Activated CD8-positive, alpha-beta memory T cell treated with anti-CD3 and anti-CD28 coated beads, Interleukin-2, amount 50 U/mL, for 24 hours (primary cell): ENCODE results near the gene REV1.
A peak's percentile ranks its signal among the peaks of the same experiment; 100 is the strongest.
"Not testable (repeated sequence)": the region's sequence is repeated elsewhere in the genome, so short reads cannot be mapped to it uniquely, and the experiment has no call there.

ENCODE experiments used
- DNase-seq: peaks from one replicate; pipeline ENCODE4 v3.0.0-alpha.2; 2020; ENCODE audit errors: extremely low read depth

REV1 gene

GRCh38 chr2:99489761-99490622, at the start of gene REV1:
Gene REV1, minus strand, starts transcription at chr2:99490017. Its CDS starts 25,042 bp downstream, at chr2:99464975.
- peak; percentile 81 for DNase-seq

DNA sequence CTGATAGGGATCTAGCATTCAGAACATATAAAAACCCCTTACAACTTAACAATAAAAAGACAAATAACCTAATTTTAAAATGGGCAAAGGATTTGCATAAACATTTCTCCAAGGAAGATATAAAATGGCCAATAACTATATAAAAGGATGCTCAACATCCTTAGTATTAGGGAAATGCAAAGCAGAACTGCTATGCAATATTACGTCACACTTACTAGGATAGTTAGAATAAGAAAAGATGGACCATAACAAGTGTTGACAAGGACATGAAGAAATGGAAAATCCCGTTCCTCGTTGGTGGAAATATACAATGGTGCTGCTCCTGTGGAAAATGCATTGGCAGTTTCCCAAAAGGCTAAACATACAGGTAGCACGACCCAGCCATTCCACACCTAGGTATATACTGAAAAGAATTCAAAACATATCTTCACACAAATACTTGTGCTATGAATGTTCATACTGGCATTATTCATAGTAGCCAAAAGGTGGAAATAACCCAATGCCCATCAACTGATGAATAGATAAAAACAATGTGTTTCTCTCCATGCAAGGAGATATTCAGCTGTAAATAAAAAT, 48.2 kb upstream of the REV1 start:
- no peak for DNase-seq

DNA sequence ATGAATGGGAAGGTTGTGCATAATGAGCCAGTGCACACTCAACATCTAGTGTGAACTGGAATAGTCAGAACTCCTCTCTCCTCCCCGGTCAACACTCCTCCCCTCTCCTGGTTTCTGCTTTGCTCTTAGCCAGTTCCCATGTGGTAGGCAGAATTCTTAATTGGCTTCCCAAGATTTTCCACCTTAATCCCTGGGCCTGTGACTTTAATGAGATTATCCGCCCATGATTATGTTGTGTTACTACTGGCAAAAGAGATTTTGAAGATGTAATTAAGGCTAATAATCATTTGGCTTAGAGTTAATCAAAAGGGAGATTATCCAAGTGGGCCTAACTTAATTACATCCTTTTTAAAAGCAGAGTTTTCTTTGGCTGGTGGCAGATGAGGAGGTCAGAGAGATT, 34.2 kb upstream of the REV1 start:
- no peak for DNase-seq

GRCh38 chr2:99522157-99522556, 32.3 kb upstream of the REV1 start:
- no peak for DNase-seq

DNA sequence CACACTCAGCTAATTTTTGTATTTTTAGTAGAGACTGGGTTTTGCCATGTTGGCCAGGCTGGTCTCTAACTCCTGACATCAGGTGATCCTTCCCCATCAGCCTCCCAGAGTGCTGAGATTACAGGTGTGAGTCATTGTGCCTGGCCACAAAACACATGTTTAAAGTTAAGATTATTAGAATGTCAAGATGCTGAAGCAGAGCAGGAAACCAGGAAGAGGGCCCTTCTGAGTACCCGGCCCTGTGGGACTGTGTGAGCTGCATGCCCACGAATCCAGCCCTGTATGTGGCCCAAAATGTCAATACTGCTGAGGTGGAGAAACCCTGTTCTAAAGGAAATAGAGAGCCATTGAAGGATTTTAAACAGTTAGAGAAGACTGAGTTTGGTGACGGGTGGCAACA, 31.0 kb upstream of the REV1 start:
- no peak for DNase-seq

DNA sequence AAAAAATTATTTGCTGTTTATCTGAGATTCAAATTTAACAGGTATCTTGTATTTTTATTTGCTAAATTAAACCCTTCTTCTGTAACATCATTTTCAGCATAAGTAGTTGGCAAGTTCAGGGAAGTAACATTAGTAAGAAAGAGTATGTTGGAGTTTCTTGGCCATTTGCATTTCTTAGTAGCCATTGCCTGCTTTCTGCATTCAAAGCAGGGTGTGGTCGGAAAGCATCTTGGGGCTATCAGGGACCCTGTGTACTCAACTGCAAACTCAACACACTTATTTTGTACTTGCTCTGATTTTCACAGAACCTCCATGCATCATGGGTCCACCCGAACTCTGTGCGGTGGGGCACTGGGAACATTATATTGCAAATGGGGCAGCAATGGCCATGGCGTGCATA, 30.4 kb upstream of the REV1 start:
- no peak for DNase-seq

DNA sequence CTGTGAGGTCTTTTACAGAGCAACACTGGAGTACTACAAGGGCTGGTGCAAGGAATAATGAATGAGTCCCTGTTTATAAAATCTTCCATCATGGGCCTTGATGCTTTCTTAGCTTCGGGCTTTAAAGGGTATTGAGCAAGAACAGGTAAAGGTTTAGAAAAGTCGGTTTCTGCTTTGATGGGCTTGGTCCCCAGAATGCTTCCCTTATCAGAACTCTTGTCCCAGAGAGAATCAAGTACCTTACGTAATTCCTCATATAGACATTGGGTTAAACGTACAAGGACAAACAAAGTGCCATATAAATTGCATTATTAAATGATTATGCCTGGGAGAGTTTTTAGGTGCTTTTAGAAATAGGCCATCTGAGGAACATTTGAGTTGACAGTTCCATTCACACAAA, 24.5 kb upstream of the REV1 start:
- DNase-seq: no peak

- no peak for DNase-seq
These were observed 22.4 kb upstream of the REV1 start for GRCh38 chr2:99512181-99512591.

- no peak for DNase-seq
These were observed 19.6 kb upstream of the REV1 start for GRCh38 chr2:99509387-99509786.

GRCh38 chr2:99507937-99508818, 18.4 kb upstream of the REV1 start:
- DNase-seq: no peak

DNA sequence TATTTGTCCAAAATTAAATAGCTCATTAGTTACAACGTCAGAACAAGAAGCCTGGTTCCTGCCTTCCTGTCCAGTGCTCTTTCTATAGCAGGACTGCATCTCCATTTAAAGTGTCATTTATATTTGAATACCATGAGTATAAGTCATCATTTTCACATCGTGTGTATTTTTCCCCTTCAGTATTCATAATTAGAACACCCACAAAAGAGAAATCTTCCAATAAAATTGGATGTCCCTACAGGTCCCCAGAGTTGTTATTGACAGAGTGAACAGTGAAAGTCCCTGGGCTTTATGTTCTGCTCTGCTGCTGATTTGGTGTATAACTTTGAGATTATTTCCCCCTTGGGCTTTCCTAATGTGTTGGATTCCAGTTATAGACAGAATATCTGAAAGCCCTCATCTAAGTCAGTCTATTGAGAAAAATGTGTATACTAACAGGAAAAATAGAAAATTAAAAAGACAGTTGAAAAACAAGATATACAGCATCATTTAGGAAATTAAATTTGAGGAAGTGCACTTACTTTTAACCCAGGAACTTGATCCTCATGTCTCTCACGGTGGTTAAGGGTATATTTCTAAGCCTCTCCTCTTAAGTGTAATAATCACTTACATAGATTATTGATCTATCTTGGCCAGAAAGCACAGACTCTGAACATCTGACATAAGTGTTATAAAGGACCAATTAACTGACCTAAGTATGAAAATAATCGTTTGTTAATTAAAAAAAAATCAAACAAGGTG, 15.2 kb upstream of the REV1 start:
- no peak for DNase-seq

DNA sequence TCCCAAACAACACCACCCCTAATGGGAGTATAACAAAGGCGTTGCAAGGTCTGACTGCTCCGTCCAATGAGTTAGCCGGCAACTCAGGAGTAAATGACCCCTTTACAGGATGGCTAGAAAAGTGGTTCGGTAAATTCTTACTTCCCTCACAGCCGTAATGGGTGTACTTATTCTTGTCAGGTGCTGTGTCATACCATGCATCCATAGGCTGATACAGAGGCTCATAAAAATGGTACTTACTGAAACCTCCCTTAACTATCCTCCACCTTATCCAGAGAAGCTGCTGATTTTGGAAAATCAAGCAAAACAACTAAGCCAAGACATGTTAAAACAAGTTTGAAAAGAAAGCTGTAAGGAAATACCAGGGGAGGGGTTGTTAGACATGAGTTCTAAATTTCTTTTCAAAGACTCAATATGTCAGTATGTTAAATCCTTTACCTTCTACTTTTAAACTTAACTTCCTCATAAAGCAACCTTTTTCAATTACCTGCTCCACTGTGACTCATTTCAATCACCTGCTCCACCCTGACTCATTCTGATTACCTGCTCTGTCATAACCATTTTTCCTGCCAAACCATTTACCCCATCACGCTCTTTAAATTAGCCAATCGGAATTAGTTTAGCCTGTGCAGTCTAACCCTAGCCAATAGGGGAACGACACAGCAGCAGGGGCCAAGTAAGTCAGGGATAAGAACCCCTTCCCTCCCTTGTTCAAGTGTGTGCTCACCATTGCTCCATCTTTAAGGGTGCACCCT, 14.0 kb upstream of the REV1 start:
- DNase-seq: not testable (repeated sequence)

- no peak for DNase-seq
These were observed 6.2 kb upstream of the REV1 start for GRCh38 chr2:99496021-99496420.

GRCh38 chr2:99495115-99495860, 5.5 kb upstream of the REV1 start:
- DNase-seq: no peak

DNA sequence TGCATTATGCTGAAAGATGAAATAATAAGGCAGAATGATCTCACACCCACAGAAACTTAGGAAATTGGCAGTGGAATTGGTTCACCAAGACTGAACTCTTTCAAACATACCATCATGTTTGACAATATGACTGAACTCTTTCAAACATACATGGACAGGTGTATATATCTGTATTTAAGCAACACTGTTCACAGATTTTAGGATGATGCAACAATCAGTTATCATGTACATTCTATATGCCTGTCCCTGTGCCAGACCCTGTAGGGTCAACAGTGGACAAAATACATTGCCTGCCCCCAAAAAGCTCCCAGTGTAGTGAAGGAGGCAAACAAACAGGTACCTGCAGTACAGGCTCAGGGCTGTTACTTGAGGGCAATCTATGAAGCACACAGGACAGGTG, 2.9 kb upstream of the REV1 start:
- DNase-seq: no peak

DNA sequence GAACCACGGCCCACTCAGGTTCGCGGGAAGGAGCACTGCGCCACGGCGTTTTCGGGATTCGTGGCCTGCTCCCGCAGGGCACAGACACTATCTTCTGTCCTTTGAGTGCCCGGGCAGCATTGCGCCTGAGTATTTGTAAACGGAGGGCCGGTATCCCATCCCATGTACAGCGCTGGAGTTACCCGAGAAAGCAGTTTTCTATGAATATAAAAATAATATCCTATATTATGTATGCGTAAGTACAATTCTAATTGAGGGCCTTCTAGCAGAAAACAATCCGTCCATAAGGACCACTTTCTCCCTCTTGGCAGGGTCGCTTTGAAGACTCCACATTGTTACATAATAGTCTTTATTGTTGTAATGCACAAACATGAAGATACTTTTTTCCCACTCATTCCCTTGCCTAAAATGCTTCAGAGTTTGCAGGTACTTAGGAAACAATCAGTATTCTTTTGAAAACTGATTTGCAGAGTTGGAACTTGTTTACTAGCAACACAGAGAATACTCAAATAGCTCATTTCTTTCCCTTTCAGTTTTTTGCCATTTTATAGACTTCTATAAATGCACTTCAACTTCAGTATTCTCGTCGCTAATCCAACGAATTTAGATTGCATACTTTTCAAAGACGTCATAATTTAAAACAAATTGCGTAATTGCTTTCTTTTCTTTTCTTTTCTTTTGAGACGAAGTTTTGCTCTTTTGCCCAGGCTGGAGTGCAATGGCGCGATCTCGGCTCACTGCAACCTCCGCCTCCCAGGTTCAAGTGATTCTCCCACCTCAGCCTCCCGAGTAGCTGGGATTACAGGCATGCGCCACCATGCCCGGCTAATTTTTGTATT, 1.0 kb upstream of the REV1 start:
- DNase-seq: no peak

DNA sequence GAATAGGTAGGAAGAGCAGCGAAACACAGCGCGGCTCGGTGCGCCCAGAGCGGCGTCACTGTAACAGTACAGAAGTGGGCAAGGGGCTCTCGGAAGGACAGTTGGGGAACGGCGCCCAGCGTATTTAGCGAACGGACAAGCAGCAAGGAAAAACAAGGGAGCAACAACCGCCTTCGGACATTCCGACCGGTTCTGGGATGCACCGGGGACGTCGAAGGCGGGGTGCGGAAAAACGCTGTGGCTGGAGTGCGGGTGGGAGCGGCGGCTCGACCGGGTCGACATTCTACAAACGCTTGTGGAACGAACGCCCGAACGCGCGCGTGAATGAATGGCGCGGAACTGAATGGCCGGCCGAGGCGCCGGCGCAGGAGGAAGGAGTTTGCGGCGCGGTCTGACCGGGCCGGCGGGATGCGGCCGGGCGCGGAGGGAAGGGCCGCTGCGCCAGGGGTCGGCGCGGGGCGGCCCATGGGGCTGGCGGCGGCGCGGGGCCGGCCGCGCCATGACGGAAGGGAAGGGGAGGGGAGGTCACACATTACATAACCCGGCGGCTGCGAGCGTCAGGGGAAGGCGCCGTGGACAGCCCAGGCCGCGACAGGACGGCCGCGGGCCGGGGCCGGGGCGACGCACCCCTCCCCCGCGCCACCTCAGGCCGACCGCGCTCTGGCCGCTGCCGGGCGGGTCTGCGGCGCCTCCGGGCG, 605 bp downstream of the REV1 start:
- no peak for DNase-seq

DNA sequence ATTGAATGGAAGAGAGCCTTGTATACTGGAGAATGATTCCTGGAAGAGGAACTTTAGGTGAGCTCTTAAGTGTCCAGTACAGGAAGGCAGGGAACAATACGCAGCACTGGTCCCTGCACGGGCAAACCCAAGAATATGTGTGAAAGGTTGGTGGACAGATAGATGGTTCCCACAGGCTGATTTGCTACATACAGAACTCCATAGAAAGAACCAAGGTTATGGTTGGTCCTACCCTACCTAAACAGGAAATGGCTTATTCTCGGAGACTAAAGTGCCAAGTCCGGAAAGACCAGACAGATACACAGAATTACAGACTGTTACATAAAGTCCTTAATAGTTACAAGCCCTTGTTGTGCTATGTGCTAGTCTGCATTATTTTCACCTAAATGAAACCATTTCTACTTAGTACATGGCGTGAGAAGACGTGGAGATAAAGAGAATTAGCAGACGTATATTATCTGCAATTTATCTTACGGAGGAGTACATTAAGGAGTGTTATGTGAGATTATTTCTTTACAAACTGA, 1.2 kb downstream of the REV1 start:
- no peak for DNase-seq

GRCh38 chr2:99487906-99488305, 1.9 kb downstream of the REV1 start:
- DNase-seq: no peak
